Measurements from ENCODE around the gene LINGO1. TPM values are rescaled to one million over a fixed set of nuclear protein-coding genes. Genes with fewer than 3 reads are reported as not detected.

The LINGO1 gene
- total RNA-seq, 2 experiments from 2014 or later, result not detected

- POLR2A ChIA-PET, result no interaction called here
- CTCF ChIA-PET, result interaction anchor here (0.6 to 3.3 kb wide), 13 partner anchors 9 to 1567 kb away, joined by 3 to 23 read pairs (median 4); no protein-coding TSS in a partner anchor
Observed at GRCh38 chr15:77634266-77634962, 1.7 kb upstream of the LINGO1 start.

GRCh38 chr15:77633913-77634265, 1.2 kb upstream of the LINGO1 start:
- ChIA-PET CTCF (interaction anchor here (0.6 to 3.3 kb wide), 14 partner anchors 9 to 1566 kb away, joined by 3 to 23 read pairs (median 4); no protein-coding TSS in a partner anchor), POLR2A (no interaction called here)

GRCh38 chr15:77633134-77633912, 611 bp upstream of the LINGO1 start:
- ChIA-PET CTCF (interaction anchor here (0.6 to 3.3 kb wide), 15 partner anchors 8 to 1566 kb away, joined by 3 to 23 read pairs (median 4); no protein-coding TSS in a partner anchor), POLR2A (no interaction called here)

- ChIA-PET POLR2A (no interaction called here), CTCF (interaction anchor here (1.4 kb wide), 1 partner anchor 190 kb away, joined by 6 read pairs; no protein-coding TSS in a partner anchor)
Observed at GRCh38 chr15:77631745-77632533, 773 bp downstream of the LINGO1 start.

- CTCF ChIA-PET, result interaction anchor here (1.4 kb wide), 1 partner anchor 190 kb away, joined by 6 read pairs; no protein-coding TSS in a partner anchor
- POLR2A ChIA-PET, result no interaction called here
Observed at GRCh38 chr15:77630956-77631744, 1.6 kb downstream of the LINGO1 start.

GRCh38 chr15:77630056-77630455, 2.7 kb downstream of the LINGO1 start:
- CTCF ChIA-PET, result no interaction called here
- POLR2A ChIA-PET, result no interaction called here

GRCh38 chr15:77629070-77630030, 3.4 kb downstream of the LINGO1 start:
- POLR2A ChIA-PET, result no interaction called here
- CTCF ChIA-PET, result no interaction called here

- ChIA-PET POLR2A (no interaction called here), CTCF (no interaction called here)
Observed at GRCh38 chr15:77628010-77628409, 4.7 kb downstream of the LINGO1 start.

- ChIA-PET POLR2A (no interaction called here), CTCF (no interaction called here)
Observed at GRCh38 chr15:77627581-77627980, 5.1 kb downstream of the LINGO1 start.

- ChIA-PET POLR2A (no interaction called here), CTCF (no interaction called here)
Observed at GRCh38 chr15:77627067-77627466, 5.6 kb downstream of the LINGO1 start.

GRCh38 chr15:77626002-77626401, 6.7 kb downstream of the LINGO1 start:
- POLR2A ChIA-PET, result no interaction called here
- CTCF ChIA-PET, result no interaction called here

GRCh38 chr15:77625376-77625775, 7.3 kb downstream of the LINGO1 start:
- CTCF ChIA-PET, result interaction anchor here (1.2 kb wide), 1 partner anchor 9 kb away, joined by 4 read pairs; no protein-coding TSS in a partner anchor
- POLR2A ChIA-PET, result no interaction called here

- ChIA-PET POLR2A (no interaction called here), CTCF (interaction anchor here (1.2 kb wide), 1 partner anchor 9 kb away, joined by 4 read pairs; no protein-coding TSS in a partner anchor)
Observed at GRCh38 chr15:77624868-77625267, 7.8 kb downstream of the LINGO1 start.

GRCh38 chr15:77623755-77624524, 8.8 kb downstream of the LINGO1 start:
- CTCF ChIA-PET, result no interaction called here
- POLR2A ChIA-PET, result no interaction called here

- POLR2A ChIA-PET, result no interaction called here
- CTCF ChIA-PET, result no interaction called here
Observed at GRCh38 chr15:77622934-77623754, 9.6 kb downstream of the LINGO1 start.

GRCh38 chr15:77622209-77622933, 10.3 kb downstream of the LINGO1 start:
- CTCF ChIA-PET, result no interaction called here
- POLR2A ChIA-PET, result no interaction called here

Data from activated CD8-positive, alpha-beta memory T cell treated with anti-CD3 and anti-CD28 coated beads for 36 hours (primary cell).